Sigmoid colon (tissue), 4 donors: ENCODE data around the gene SH2D1A.

Experiments
- EP300 ChIP-seq, 4 donors: sonication (generic); formaldehyde crosslinking; IDR thresholded peaks; one replicate each; pipeline ENCODE4 v1.6.1; 2017; ENCODE audit warnings: antibody characterized with exemption in 4 of 4
- POLR2A ChIP-seq, 2 donors: fragments of 450-650 bp; IDR thresholded peaks; one replicate each; pipeline ENCODE4 v1.6.1; 2016; ENCODE audit warnings: antibody characterized with exemption in 2 of 2, mild to moderate bottlenecking in 2 of 2, moderate library complexity in 2 of 2
- POLR2AphosphoS5 ChIP-seq, 4 donors: sonication (generic); formaldehyde crosslinking; IDR thresholded peaks; one replicate each; pipeline ENCODE4 v1.6.1; 2017; ENCODE audit warnings: antibody characterized with exemption in 4 of 4
- TF ChIP-seq, protein P1 (sequence below), 4 experiments: fragments of 450-650 bp in 3 of 4; fragments of 200-600 bp in 1 of 4; IDR thresholded peaks; one replicate each; pipeline ENCODE4 v1.5.1; 2016 to 2019; ENCODE audit warnings: antibody characterized with exemption in 4 of 4, mild to moderate bottlenecking in 3 of 4, moderate library complexity in 2 of 4

DNA sequence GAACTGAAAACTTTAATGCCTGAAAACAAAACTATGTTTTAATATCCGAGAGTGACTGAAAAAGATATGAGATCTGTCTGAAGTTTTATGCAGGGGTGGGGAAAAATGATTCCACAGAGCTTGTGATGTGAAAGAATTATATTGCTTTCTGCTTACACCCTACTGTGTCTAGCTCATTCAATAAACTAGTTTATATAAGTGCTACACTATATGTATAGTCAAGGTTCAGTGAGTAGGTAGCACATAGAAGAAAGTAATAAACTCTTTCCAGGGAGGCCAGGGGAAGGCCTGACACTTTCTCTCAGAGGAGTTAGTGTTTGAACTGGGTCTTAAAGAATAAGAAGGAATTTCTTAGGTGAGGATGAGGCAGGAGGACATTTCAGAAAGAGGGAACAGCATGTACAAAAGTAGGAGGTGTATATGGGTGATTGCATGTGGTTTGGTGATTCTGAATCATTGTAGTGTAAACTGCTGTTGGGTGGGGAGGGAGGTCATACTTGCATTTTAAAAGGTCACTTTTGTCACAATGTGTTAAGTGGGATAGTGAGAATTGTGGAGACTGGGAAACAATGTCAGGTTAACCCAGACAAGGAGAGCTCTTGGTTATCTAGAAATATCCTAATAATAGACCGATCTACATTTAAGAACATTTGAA, 39.0 kb upstream of the SH2D1A start:
- TF ChIP-seq POLR2A (IDR thresholded peaks at IDR 0.05) (no peak), EP300 (IDR thresholded peaks at IDR 0.05) (no peak), POLR2AphosphoS5 (IDR thresholded peaks at IDR 0.05) (no peak)
- TF ChIP-seq, protein P1, sequence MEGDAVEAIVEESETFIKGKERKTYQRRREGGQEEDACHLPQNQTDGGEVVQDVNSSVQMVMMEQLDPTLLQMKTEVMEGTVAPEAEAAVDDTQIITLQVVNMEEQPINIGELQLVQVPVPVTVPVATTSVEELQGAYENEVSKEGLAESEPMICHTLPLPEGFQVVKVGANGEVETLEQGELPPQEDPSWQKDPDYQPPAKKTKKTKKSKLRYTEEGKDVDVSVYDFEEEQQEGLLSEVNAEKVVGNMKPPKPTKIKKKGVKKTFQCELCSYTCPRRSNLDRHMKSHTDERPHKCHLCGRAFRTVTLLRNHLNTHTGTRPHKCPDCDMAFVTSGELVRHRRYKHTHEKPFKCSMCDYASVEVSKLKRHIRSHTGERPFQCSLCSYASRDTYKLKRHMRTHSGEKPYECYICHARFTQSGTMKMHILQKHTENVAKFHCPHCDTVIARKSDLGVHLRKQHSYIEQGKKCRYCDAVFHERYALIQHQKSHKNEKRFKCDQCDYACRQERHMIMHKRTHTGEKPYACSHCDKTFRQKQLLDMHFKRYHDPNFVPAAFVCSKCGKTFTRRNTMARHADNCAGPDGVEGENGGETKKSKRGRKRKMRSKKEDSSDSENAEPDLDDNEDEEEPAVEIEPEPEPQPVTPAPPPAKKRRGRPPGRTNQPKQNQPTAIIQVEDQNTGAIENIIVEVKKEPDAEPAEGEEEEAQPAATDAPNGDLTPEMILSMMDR (IDR thresholded peaks at IDR 0.05), result no peak
